Panc1 (cell line): ENCODE measurements around the gene GFY.

Experiments
- POLR2AphosphoS5 ChIP-seq: IDR thresholded peaks from 2 replicates; pipeline ENCODE4 v1.6.1; 2012; ENCODE audit warnings: mild to moderate bottlenecking, low read depth, low read length, moderate library complexity
- SIN3A ChIP-seq: IDR thresholded peaks from 2 replicates; pipeline ENCODE4 v1.6.1; 2012; ENCODE audit warnings: low read depth, mild to moderate bottlenecking, low read length, moderate library complexity, borderline replicate concordance; ENCODE audit not compliant: insufficient read depth
- TCF7L2 ChIP-seq: IDR thresholded peaks from 2 replicates; pipeline ENCODE4 v1.6.1; 2011; ENCODE audit warnings: mild to moderate bottlenecking, low read depth, low read length, inconsistent platforms
- TF ChIP-seq, protein P1 (sequence below): fragments of 450-650 bp; IDR thresholded peaks from 2 replicates; pipeline ENCODE4 v1.5.1; 2017; ENCODE audit warnings: mild to moderate bottlenecking
- TF ChIP-seq, protein P2 (sequence below), 2 experiments: IDR thresholded peaks; 2 replicates each; pipeline ENCODE4 v1.6.1; 2011 to 2012; ENCODE audit warnings: low read depth in 2 of 2, control low read depth in 1 of 2, low read length in 1 of 2, mild to moderate bottlenecking in 1 of 2, moderate library complexity in 1 of 2; ENCODE audit not compliant: insufficient read depth in 1 of 2

DNA sequence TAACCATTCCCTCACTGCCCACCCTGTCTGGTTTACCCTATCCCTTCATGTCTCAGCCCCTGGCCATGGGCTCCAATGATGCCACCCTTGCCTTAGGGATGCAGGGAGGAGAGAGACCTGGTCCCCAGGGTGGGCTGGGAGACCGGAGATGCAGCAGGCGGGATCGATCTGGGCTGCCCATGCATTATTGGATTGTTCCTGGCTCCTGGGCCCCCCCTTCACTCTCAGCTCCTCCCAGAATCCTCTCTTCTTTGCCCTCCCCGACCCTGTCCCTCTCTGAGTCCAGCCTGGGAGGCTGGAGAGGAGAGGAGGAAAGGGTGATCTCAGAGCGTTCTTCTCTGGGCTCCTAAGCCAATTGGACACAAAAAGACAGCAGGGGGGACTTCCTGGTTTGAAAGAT is 31.3 kb upstream of the GFY start:
- TF ChIP-seq, protein P1, sequence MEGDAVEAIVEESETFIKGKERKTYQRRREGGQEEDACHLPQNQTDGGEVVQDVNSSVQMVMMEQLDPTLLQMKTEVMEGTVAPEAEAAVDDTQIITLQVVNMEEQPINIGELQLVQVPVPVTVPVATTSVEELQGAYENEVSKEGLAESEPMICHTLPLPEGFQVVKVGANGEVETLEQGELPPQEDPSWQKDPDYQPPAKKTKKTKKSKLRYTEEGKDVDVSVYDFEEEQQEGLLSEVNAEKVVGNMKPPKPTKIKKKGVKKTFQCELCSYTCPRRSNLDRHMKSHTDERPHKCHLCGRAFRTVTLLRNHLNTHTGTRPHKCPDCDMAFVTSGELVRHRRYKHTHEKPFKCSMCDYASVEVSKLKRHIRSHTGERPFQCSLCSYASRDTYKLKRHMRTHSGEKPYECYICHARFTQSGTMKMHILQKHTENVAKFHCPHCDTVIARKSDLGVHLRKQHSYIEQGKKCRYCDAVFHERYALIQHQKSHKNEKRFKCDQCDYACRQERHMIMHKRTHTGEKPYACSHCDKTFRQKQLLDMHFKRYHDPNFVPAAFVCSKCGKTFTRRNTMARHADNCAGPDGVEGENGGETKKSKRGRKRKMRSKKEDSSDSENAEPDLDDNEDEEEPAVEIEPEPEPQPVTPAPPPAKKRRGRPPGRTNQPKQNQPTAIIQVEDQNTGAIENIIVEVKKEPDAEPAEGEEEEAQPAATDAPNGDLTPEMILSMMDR = no peak
- TF ChIP-seq POLR2AphosphoS5 (no peak), TCF7L2 (no peak), SIN3A (no peak)
- TF ChIP-seq, protein P2, sequence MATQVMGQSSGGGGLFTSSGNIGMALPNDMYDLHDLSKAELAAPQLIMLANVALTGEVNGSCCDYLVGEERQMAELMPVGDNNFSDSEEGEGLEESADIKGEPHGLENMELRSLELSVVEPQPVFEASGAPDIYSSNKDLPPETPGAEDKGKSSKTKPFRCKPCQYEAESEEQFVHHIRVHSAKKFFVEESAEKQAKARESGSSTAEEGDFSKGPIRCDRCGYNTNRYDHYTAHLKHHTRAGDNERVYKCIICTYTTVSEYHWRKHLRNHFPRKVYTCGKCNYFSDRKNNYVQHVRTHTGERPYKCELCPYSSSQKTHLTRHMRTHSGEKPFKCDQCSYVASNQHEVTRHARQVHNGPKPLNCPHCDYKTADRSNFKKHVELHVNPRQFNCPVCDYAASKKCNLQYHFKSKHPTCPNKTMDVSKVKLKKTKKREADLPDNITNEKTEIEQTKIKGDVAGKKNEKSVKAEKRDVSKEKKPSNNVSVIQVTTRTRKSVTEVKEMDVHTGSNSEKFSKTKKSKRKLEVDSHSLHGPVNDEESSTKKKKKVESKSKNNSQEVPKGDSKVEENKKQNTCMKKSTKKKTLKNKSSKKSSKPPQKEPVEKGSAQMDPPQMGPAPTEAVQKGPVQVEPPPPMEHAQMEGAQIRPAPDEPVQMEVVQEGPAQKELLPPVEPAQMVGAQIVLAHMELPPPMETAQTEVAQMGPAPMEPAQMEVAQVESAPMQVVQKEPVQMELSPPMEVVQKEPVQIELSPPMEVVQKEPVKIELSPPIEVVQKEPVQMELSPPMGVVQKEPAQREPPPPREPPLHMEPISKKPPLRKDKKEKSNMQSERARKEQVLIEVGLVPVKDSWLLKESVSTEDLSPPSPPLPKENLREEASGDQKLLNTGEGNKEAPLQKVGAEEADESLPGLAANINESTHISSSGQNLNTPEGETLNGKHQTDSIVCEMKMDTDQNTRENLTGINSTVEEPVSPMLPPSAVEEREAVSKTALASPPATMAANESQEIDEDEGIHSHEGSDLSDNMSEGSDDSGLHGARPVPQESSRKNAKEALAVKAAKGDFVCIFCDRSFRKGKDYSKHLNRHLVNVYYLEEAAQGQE (IDR thresholded peaks at IDR 0.05; ENCODE audit: insufficient read depth in 1 of 2, low read depth in 2 of 2, low read length in 1 of 2) = no peak
